ENCODE data around the gene TBL1XR1.
"Not testable (repeated sequence)": the region's sequence is repeated elsewhere in the genome, so short reads cannot be mapped to it uniquely, and the experiment has no call there.

Gene TBL1XR1

DNA sequence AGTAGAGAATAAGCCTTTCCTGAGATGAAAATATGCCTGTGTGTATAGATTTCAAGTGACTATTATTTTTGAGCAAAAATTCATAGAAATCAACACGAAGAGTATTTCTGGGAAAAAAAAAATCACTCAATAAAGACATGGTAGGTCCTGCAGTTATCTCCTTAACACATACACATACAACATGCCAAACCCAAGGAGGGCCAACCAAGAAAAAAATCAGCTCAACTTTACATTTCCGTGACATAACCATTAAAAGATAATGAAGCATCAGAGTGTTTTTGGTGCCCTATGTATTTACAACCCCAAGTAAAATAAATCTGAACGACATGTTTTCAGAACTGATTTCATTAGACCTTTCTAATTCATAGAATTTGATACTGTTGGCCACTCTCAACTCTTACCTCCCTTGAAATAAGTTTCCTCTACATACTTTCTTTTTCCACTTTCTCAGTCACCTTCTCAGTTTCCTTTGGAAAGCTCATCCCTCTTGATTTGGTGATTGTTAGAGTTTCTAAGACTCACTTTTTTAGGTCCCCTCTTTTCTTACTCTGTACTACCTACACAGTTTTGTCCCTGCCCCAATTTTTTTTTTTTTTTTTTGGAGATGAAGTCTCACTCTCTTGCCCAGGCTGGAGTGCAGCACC is 162.3 kb downstream of the TBL1XR1 start:
- no peak overlapping the region for H3K4me3 ChIP-seq (ENCODE audit: low read depth, low read length)
- DNase-seq (ENCODE audit: low read depth), result no peak
- TF ChIP-seq, protein P1, sequence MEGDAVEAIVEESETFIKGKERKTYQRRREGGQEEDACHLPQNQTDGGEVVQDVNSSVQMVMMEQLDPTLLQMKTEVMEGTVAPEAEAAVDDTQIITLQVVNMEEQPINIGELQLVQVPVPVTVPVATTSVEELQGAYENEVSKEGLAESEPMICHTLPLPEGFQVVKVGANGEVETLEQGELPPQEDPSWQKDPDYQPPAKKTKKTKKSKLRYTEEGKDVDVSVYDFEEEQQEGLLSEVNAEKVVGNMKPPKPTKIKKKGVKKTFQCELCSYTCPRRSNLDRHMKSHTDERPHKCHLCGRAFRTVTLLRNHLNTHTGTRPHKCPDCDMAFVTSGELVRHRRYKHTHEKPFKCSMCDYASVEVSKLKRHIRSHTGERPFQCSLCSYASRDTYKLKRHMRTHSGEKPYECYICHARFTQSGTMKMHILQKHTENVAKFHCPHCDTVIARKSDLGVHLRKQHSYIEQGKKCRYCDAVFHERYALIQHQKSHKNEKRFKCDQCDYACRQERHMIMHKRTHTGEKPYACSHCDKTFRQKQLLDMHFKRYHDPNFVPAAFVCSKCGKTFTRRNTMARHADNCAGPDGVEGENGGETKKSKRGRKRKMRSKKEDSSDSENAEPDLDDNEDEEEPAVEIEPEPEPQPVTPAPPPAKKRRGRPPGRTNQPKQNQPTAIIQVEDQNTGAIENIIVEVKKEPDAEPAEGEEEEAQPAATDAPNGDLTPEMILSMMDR (conservative IDR thresholded peaks at IDR 0.05; ENCODE audit: low read depth, low read length), result no peak

DNA sequence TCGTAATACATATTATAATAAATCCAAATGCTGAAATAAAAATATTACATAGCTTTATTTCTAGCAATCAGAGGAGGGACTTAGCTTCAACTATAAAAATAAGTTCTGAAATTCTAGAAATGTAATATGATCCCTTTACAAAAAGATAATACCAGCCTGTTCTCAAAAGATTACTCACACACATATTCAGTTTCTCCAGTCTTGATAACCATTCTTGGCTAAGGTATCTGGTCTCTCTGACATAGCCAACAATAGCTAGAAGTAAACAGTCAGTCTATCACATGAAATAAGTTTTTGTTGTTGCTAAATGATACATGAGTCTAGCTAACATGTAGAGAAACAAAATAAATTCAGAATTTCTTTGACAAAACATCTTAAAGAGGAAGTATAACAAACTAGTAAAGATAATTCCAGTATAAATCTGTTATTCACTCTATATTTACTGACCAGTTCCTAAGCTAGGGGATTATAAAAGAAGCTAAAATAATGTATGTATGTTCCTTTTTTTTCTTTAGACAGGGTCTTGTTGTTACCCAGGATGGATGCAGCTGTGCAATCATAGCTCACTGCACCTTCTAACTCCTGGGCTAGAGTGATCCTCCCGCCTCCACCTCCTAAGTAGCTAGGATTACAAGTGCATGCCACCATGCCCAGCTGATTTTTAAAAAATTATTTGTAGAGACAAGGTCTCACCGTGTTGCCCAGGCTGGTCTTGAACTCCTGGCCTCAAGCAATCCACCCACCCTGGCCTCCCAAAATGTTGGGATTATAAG is 170.6 kb downstream of the TBL1XR1 start:
- no peak overlapping the region for H3K4me3 ChIP-seq (ENCODE audit: low read depth, low read length)
- TF ChIP-seq, protein P1 (conservative IDR thresholded peaks at IDR 0.05; ENCODE audit: low read depth, low read length), result no peak
- DNase-seq (ENCODE audit: low read depth), result peak; percentile 67

DNA sequence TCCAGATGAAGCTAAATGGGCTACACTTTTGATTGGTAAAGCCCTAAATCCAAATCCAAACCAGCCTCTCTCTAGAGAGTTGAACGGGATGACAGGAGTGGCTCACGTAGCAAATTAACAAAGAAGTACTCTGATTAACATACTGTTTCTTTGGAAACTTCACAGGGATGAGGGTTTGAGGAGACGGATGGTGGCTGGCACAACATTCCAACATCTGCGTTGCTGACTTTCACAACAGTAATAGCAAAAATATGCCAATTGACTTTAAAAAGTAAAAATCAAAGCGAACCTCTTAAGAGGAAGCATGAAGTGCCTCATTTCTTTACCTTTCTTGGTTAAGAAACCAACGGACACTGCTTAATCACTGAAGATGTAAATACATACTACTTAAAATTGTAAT is 181.4 kb downstream of the TBL1XR1 start:
- no peak for DNase-seq (ENCODE audit: low read depth)
- no peak overlapping the region for H3K4me3 ChIP-seq (ENCODE audit: low read depth, low read length)
- TF ChIP-seq, protein P1 (conservative IDR thresholded peaks at IDR 0.05; ENCODE audit: low read depth, low read length), result no peak

DNA sequence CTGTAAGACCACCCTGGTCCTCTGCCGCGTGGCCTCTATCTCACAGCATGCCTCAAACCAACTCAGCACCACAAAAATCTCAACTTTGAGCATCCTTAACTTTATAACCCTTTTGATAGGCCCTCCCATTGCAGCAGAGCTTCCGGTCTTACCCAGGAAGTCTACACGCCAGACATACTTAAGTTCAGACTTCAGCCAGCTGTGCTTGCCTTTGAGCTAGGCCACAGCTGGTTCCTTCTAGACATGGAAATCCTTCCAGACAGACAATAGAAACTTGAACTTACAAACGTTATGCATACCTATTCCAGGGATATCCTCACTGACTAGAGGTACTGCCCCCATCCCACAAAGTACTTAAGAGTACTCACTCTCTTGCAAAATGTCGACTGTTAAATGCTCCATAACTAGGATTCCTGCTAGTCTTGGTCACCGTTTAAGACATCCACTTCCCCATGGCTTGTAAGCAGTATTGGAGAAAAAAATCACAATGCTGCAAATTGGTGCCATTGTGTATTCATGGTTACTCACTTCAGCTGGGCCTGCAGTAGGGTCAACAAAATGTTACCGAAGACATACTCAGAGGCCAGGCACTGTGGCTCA is 183.5 kb downstream of the TBL1XR1 start:
- TF ChIP-seq, protein P1 (conservative IDR thresholded peaks at IDR 0.05; ENCODE audit: low read depth, low read length), result no peak
- DNase-seq (ENCODE audit: low read depth), result no peak
- H3K4me3 ChIP-seq (ENCODE audit: low read depth, low read length), result no peak overlapping the region

DNA sequence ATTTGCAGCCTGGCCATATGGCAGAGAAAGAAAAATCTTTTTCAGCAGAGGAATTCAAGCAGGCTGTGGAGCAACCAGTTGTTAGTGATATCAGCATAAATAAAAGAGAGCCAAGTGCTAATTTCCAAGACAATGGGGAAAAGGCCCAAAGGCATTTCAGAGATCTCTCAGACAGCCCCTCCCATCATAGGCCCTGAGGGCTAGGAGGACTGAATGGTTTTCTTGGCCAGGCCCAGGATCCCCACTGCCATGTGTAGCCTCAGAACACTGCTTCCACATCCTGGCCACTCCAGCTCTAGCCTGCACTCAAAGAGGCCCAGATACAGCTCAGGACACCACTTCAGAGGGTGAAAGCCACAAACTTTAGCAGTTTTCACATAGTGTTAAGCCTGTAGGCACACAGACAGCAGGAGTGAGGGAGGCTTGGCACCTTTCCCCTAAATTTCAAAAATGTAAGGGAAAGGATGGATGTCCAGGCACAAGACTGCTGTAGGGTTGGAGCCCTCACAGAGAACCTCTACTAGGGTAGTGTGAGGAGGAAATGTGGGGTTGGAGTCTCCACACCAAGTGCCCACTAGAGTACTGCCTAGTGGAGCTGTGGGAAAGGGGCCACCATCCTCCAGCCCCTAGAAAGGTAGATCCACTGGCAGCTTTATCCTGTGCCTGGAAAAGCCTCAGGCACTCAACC is 191.4 kb downstream of the TBL1XR1 start:
- no peak for DNase-seq (ENCODE audit: low read depth)
- H3K4me3 ChIP-seq (ENCODE audit: low read depth, low read length), result no peak overlapping the region
- TF ChIP-seq, protein P1 (conservative IDR thresholded peaks at IDR 0.05; ENCODE audit: low read depth, low read length), result no peak

DNA sequence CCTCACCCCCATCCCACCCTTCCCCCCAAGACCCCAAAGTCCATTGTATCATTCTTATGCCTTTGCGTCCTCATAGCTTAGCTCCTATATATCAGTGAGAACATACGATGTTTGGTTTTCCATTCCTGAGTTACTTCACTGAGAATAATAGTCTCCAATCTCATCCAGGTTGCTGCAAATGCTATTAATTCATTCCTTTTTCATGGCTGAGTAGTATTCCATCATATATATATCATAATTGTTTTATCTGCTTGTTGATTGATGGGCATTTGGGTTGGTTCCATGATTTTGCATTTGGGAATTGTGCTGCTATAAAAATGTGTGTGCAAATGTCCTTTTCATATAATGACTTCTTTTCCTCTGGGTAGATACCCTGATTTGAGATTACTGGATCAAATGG is 197.1 kb downstream of the TBL1XR1 start:
- not testable (repeated sequence) for H3K4me3 ChIP-seq (ENCODE audit: low read depth, low read length); DNase-seq (ENCODE audit: low read depth)

DNA sequence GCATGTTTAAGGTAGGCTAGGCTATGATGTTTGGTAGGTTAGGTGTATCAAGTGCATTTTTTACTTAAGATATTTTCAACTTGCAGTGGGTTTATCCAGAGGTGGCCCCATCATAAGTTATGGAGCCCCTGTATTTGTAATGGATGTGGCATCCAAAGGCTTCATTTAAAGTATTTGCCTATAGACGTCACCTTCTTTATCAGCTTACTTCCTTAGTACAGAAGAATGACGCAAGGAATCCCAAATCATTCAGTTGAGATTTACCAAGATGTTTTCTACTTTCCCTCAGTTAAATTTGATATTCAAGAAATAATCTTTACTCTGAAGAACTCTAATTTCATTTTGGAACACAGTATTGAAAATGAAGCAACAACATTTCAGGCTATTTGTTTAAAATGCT is 201.3 kb downstream of the TBL1XR1 start:
- DNase-seq (ENCODE audit: low read depth), result no peak
- TF ChIP-seq, protein P1 (conservative IDR thresholded peaks at IDR 0.05; ENCODE audit: low read depth, low read length), result no peak
- H3K4me3 ChIP-seq (ENCODE audit: low read depth, low read length), result no peak overlapping the region
